CD4-positive, alpha-beta T cell treated with Interleukin-6 at 100 ng/mL for 8 hours (primary cell): Measurements from ENCODE around the gene ATP9A.
A peak's percentile ranks its signal among the peaks of the same experiment; 100 is the strongest.
"Not testable (repeated sequence)": the region's sequence is repeated elsewhere in the genome, so short reads cannot be mapped to it uniquely, and the experiment has no call there.

Source experiments
- DNase-seq: peaks from one replicate; pipeline ENCODE4 v3.0.0-alpha.2; 2020; ENCODE audit warnings: mixed read lengths, low spot score

The ATP9A gene

DNA sequence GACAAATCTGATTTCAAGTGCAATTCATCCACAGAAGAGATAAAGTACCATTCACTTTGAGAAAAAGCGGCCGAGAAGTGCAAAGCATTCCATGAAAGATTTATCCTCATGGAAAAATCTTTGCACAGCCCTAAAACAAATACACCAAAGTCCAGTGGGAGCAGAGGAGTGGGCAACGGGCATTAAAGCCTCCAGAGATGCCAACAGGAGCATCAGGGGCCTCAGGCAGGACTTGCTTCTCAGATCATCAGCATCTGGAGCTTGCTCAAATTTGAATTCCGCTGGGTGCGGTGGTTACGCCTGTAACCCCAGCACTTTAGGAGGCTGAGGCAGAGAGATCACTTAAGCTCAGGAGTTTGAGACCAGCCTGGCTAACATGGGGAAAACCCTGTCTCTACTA is 115.0 kb downstream of the ATP9A start:
- DNase-seq = no peak

DNA sequence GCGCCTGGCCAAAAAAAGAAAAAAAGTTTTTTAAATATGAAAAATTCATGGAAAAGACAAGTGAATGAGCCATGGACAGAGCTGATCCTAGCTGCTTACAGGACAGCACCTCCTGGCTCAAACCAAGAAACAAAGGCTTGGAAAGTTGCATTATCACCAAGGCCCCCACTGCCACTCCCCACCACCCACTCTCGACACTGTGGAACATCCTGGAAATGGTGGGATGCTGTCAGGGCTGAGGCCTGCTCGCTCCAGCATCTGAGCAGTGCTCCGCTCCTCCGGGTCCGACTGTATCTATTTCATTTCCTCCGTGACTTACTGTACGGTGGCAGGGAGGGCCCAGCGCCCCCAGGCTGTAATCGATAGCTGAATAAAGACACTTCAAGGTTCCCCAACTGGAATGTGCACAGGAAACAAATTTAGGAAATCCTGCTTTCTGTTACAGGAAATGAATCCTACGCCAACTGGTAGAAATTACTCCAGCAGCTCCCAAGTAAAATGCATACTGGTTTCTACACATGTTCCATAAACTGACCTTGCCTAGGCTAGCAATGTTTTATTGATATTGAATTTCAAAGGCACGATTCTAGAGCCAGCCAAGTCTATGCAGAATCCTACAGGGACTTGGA is 116.2 kb downstream of the ATP9A start:
- no peak for DNase-seq

DNA sequence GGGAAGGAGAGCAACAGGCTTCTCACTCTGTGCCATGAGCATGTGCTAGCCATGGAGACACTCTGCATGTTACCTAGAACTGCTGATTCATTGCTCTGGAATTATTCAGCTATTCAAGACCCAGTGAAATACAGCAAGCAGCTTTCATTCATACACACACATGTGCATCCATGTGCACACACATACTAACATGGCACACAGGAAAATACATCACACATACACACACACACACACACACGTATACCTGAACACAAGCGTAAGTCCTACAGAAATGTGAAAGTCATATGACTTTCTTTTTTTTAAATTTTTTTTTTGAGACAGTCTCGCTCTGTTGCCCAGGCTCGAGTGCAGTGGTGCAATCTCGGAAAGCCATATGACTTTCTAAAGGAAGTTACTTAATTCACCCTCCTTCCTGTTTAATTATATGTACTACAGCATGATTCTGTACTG is 117.5 kb downstream of the ATP9A start:
- no peak for DNase-seq

DNA sequence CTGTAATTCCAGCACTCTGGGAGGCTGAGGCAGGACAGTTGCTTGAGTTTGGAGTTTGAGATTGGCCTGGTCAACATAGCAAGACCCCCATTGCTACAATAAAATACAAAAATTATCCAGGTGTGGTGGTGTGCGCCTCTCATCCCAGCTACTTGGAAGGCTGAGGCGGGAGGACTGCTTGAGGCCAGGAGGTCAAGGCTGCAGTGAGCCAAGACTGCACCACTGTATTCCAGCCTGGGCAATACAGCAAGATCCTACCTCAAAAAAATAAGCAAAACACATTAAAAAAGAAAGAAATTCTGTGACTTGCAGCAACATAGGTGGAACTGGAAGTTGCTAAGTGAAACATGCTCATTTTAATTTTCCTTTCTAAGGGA is 119.6 kb downstream of the ATP9A start:
- DNase-seq = no peak

DNA sequence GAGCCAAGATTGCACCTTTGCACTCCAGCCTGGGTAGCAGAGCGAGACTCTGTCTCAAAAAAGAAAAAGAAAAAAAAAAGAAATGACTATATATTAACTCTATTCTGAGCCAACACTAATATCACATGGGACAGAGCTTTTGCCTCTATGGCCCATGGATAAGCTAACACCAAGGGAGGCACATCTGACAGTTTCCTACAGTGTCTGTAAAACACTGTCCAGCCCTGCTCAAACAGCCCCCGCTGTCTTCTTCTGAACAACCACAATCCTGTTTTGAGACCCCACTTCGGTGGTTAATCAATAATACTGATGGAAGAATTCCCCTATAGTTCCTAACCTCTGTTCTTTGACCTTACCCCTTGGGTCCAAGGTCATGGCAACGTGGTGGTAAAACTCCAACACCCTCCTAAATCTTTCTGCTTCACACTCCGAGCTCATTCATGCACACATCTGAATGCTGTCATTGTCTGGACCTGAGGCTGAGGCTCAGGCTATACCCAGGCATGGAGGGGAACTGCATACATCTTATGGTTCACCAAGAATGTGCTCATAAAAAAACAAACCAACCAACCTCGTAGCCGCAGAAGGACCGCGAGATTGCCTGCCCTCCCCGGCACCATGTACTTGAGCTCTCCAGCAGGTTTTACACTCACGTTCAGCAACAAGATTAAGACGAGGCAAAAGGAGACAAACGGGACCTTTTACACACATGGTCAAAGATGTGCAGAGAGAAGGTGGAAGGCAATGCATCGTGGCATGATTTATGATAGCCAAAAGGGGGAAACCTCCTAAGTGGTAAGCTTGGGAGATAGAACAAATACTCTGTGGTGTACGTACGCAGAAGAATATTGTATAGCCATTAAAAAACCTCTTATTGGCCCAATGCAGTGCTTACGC is 120.3 kb downstream of the ATP9A start:
- no peak for DNase-seq

DNA sequence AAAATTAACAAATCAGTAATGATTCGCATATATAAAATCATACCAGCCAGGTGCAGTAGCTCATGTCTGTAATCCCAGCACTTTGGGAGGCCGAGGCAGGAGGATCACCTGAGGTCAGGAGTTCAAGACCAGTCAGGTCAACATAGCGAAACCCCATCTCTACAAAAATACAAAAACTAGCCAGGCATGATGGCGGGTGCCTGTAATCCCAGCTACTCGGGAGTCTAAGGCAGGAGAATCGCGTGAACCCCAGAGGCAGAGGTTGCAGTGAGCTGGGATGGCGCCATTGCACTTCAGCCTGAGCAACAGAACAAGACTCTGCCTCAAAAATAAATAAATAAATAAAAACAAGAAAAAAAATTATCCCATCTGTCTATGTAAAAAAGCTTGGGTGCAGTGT is 124.4 kb downstream of the ATP9A start:
- DNase-seq = not testable (repeated sequence)

DNA sequence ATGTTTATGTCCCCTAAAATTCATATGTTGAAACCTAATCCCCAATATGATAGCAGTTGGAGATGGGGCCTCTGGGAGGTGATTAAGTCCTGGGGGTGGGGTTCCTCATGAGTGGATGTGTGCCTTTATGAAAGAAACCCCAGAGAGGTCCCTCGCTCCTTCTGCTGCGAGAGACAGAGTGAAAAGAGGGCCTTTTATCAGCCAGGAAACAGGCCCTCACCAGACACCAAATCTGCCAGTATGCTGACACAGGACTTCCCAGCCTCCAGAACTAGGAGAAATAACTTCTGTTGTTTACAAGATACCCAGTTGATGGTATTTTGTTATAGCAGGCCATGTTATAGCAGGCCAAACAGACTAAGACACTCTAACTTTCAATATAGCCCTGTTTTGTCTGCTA is 124.8 kb downstream of the ATP9A start:
- DNase-seq = no peak

DNA sequence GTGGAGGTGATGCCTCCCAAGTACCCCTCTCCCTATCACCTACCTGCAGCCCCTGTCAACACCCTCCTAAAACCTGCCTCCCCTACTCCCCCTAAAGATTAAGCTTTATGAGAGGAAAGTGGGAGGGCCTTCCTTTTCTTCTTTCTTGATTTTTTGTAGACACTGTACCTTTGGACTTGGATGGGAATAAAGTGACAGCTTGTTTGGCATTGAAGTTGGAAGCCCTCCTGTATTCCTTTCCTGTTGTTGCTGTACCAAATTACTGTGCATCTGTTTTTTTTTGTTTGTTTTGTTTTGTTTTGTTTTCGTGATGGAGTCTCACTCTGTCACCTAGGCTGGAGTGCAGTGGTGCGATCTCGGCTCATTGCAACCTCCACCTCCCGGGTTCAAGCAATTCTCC is 126.3 kb downstream of the ATP9A start:
- no peak for DNase-seq

DNA sequence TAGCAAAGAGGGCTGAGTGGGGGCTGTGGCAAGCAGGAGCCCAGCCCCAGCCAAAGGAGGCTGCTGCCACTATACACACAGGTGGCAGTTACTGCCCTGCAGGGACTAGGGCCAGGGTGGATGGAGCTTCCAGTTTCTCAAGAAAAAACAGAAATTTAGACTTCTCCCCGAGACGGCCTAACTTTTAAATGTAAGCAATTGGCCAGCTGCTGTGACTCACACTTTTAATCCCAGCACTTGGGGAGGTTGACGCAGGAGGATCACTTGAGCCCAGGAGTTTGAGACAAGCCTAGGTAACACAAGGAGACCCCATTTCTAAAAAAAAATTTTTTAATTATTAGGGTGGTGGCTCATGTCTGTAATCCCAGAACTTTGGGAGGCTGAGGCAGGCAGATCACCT is 127.4 kb downstream of the ATP9A start:
- no peak for DNase-seq

DNA sequence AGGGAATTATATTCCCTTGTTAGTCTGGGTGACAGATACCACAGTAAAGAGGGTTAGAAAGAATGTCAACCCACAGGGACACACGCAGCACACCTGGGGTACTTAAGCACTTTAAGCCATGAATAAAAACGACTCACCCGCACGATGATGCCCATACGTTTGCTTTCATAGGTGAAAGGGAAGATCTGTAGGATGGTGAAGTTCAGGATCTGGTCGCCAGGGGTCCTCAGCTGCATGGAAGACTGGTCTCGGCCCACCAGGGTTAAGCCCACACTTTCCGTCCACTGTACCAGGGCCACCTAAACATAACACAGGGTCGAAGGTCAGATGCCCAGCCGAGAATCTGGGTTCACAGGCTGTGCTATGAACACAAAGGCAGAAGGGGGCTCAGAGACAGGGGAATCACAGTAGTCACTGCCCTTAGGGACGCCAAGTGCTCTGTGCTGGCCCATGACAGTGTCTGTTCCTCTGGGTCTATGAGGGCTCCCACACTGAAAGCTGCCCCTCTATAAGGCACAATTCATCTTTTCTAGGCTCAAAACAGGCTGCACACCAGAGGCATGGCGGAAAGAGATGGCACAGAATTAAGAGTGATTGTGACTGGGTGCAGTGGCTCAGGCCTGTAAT is 128.9 kb downstream of the ATP9A start:
- peak; percentile 19 for DNase-seq

DNA sequence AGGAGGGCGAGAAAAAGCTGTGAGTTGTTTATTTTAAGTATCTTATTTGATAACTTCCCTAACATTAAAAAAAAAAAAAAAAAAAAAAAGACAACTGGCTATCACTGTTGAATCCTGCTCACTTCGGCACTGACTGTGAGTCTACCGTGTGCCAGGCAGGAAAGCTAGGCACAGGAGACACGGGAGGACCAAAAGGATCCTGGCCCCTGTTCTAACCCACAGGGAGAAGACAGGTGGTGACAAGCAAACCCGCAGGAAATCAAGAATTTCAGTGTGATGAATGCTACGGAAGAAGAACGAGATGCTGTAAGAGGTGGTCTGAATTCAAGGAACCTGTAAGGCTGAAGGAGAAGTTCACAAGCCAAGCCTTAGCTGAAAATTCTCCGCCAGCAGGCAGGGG is 130.9 kb downstream of the ATP9A start:
- DNase-seq = no peak

DNA sequence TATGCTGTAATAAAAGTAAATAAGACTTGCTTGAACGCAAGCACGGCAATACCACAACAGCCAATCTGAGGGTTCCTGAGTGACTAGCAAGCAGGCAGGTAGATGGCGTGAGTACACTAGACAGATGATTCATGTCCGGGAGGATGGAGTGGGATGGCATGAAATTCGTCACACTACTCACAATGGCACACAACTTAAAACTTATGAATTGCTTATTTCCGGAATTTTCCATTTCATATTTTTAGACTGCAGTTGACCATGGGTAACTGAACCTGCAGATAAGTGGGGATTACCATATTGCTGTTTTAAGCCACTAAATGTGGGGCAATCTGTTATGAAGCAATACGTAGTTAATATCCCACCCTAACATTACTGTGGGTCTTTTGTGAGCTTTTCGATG is 132.1 kb downstream of the ATP9A start:
- DNase-seq = no peak

DNA sequence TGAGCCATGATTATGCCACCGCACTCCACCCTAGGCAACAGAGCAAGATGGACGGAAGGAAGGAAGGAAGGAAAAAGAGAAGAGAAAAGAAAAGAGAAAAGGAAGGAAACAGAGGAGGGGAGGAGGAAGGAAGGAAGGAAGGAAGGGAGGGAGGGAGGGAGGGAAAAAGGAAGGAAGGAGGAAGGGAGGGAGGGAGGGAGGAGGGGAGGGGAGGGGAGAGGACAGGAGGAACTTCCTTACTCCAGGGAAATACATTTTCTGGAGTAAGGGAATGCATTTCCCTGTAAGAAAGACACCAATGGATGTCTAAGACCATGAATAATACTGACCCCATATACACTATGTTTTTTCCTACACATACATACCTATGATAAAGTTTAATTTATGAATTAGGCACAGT is 132.5 kb downstream of the ATP9A start:
- DNase-seq = no peak

DNA sequence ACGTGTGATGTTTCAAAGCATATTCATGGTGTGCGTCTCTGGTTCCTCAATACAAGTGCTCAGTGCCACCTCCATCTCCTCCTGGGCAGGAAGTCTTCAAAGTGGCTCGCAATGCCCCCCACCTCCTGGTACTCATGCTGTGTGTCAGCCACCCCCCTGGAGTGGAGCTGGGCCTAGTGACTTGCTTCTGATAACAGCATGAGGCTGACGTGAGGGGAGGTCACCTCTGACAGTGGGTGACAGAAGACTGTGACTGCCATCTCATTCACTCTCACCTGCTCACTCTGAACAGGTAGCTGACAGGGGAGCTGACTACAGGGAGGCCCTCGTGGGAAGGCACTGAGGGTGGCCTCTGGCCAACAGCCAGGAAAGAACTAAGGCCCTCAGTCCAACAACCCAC is 133.3 kb downstream of the ATP9A start:
- no peak for DNase-seq

DNA sequence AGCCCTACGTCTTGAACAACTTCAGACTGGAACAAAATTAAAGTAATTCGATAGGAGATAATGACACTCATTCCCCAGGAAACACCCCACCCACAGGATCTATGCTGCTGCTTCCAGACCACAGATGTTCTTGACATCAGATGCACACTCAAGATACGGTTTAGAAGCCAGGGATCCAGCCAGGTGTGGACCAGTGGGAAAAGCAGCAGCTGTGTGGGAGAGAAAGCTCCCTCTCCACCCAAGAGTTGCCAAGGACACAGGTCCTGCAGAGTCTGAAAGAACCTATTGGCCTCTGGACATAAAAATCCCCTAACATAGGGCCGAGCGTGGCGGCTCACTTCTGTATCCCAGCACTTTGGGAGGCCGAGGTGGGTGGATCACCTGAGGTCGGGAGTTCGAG is 133.9 kb downstream of the ATP9A start:
- no peak for DNase-seq

DNA sequence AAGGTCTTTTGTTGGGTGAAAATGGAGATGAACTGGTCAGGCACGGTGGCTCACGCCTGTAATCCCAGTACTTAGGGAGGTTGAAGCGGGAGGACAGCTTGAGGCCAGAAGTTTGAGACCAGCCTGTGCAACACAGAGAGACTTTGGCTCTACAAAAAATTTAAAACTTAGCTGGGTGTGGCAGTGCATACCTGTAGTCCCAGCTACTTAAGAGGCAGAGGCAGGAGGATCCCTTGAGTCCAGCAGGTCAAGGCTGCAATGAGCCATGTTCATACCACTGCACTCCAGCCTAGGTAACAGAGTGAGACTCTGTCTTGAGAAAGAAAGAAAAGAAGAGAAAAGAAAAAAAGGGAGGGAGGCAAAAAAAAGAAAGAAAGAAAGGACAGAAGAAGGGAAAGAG is 134.8 kb downstream of the ATP9A start:
- DNase-seq = no peak

DNA sequence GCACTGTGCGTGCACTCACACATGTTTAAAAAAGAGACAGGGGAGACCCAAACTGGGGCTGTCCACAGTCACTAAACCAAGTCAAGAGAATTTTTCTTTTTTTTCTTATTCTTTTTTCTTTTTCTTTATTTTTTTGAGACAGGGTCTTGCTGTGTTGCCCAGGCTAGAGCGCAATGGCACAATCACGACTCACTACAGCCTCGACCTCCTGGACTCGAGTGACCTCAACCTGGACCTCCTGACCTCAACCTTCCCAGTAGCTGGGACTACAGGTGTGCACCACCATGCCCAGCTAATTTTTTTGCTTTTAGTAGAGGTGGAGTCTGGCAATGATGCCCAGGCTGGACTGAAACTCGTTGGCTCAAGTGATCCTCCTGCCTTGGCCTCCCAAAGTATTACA is 136.2 kb downstream of the ATP9A start:
- DNase-seq = no peak

DNA sequence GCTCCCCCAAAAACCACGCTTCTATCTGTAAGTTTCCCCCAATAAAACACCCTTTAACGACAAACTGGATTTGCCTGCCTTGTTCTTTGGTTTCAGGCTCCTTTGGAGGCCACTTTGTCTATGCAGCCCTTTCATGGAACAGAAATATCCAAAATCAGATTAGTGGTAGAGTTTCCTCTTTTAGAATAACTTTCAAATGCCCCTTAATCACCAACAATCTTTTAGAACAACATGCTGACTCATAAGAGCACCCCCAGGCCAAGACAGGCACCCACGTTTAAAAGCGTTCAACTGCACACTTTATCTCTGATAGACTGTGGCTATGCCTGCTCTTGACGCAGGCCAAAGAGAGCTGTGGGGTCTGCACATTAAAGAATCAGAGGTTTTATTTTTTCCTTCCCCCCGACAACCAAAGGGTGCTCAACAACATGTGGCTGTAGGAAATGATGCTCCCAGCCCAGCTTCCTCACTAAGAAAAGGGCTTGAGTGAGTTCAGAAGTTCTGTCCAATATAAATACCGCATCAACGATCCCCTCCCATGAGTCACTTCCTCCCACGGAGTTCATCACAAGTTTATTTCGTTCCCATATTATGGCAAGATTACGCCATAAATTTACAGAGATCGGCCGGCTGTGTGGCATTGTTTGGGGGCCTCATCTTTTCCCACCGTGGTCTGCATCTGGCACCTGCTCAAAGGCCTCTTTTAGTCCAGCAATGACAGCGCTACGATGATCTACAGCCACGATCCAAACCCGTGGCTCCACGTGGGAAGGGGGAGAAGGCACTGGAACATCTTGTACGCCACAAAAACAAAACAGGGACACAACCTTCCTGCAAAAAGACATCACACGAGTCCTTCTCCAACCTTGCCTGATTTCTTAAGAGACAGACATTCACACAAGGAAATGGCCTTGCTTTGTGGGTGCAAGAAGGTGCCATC is 136.9 kb downstream of the ATP9A start:
- no peak for DNase-seq

DNA sequence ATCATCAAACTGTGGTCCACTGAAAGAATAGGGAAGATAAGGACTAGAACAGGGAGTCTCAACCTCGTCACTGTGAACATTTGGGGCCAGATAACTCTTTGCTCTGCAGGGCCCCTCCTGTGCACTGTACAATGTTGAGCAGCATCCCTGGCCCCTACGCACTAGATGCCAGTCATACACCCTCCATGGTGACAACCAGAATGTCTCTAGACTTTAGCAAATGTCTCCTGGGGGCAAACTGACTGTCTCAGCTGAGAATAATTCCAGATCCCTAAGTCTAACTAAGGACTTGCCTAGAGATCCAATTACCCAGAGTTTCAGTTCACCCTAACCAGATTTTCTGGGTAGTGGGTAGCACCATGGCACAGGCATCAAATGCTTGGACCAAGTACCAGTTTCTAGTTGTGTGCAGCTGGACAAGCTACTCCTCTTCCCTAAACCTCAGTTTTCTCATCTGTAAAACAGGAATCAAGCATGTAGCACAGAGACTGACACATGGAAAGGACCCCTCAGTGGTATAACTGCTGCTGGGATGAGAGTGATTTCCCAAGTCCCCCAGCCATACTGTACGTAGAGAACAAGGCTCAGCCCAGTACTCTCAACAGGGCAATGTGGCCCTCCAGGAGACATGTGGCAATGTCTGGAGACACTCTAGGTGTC is 138.7 kb downstream of the ATP9A start:
- no peak for DNase-seq

DNA sequence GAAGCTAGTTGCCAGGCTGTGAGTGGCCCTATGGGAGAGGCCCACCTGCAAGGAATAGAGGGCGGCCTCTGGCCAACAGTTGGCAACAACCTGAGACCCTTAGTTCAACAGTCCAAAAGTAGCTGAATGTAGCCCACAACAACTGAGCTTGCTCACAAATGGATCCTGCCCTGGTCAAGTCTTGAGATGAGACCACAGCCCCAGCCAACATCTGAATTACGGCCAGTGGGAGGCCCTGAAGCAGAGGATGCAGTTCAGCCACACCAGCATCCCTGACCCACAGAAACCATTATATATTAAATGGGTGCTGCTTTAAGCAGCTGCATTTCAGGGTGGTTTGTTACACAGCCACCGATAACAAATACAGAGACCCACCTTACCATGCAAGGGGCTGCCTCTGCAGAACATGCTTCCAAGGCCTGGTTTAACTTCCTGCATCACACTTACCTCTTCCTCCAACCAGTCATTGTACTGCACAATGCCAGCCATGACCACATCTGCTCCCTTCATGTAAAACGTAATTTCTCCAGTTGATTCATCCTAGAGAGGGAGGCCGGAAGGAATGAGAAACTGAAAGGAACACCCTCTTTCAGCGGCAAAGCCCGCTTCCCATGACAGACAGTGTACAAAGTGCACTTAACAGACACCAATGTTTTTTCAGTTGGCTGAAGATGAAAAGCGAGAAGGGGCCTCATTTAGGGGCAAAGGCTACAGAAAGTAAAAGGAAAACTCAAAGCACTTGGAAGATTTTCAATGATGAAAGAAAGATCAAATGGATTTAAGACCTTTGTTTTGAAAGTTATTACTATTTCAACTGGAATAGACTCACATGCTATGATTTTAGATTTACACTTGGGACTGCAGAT is 139.4 kb downstream of the ATP9A start:
- no peak for DNase-seq

DNA sequence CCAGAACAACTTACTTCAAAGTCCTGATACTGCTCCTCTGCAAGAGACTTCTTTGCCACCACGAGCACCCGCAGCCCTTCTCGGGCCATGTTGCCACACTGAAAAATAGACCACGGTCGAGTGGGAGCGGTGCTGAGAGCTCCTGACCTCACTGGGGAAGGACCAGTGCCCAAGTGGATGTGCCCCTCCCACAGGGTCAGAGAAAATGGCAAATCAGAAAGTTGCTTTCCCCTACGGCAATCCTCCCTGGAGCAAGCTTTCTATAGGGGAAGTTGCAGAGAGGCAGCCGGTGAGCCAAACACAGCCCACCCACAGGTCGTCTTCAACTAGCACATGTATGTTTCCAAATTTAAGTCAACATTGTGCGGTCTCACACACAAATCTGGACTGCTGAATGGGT is 140.6 kb downstream of the ATP9A start:
- DNase-seq = no peak
